Measurements from ENCODE around the gene CASP7. TPM values are rescaled to one million over a fixed set of nuclear protein-coding genes. Genes with fewer than 3 reads are reported as not detected.

Gene CASP7
- total and polyA plus RNA-seq, 7 donors, result 4.5 to 24.7 (median 11.9) TPM

GRCh38 chr10:113756940-113757543 is 77.3 kb downstream of the CASP7 start:
- H3K27ac ChIP-seq, result no peak overlapping the region
- intact Hi-C loops (cut with DNase I), result no loop called here
- TF ChIP-seq CTCF (IDR thresholded peaks at IDR 0.05), result no peak
- DNase-seq (no peak), ATAC-seq (no peak)
- 86 to 88% (median 87%) methylated on average over 12 of the region's 12 CpGs for WGBS, 3 donors
- H3K27me3 ChIP-seq (ENCODE audit: insufficient read depth in 3 of 3, low read length in 2 of 3), result no peaks in the 10 kb centered on the region
- H3K36me3 ChIP-seq (ENCODE audit: insufficient read depth in 1 of 2, low read depth in 1 of 2), result no peaks in the 10 kb centered on the region
- no peaks in the 10 kb centered on the region for H3K4me1 ChIP-seq
- H3K4me3 ChIP-seq, result no peak overlapping the region
- no peaks in the 10 kb centered on the region for H3K9me3 ChIP-seq

GRCh38 chr10:113762083-113762482 is 82.4 kb downstream of the CASP7 start:
- WGBS, 3 donors, result 31 to 53% (median 32%) methylated on average over 1 of the region's 1 CpG
- intact Hi-C loops (cut with DNase I), result no loop called here
- no peak for TF ChIP-seq CTCF (IDR thresholded peaks at IDR 0.05)
- ATAC-seq, result no peak
- no peak overlapping the region for H3K27ac ChIP-seq
- no peaks in the 10 kb centered on the region for H3K4me1 ChIP-seq
- H3K36me3 ChIP-seq (ENCODE audit: insufficient read depth in 1 of 2, low read depth in 1 of 2), result no peaks in the 10 kb centered on the region
- DNase-seq, result no peak
- peaks cover 4% of the 10 kb centered on the region for H3K9me3 ChIP-seq
- no peak overlapping the region for H3K4me3 ChIP-seq
- H3K27me3 ChIP-seq (ENCODE audit: insufficient read depth in 3 of 3, low read length in 2 of 3), result no peaks in the 10 kb centered on the region

GRCh38 chr10:113764582-113764981 is 84.9 kb downstream of the CASP7 start:
- WGBS, 3 donors, result 58 to 83% (median 73%) methylated on average over 1 of the region's 1 CpG
- Histone ChIP-seq H3K4me1 (no peaks in the 10 kb centered on the region), H3K9me3 (peaks cover 4% of the 10 kb centered on the region), H3K4me3 (no peak overlapping the region), H3K36me3 (ENCODE audit: insufficient read depth in 1 of 2, low read depth in 1 of 2) (no peaks in the 10 kb centered on the region), H3K27me3 (ENCODE audit: insufficient read depth in 3 of 3, low read length in 2 of 3) (no peaks in the 10 kb centered on the region), H3K27ac (no peak overlapping the region)
- DNase-seq (no peak), ATAC-seq (no peak)
- intact Hi-C loops (cut with DNase I), result no loop called here
- no peak for TF ChIP-seq CTCF (IDR thresholded peaks at IDR 0.05)

GRCh38 chr10:113765910-113766309 is 86.2 kb downstream of the CASP7 start:
- no peak for ATAC-seq
- WGBS, 3 donors, result 23 to 31% (median 28%) methylated on average over 3 of the region's 3 CpGs
- intact Hi-C loops (cut with DNase I), result no loop called here
- DNase-seq, result no peak
- Histone ChIP-seq H3K4me3 (no peak overlapping the region), H3K27me3 (ENCODE audit: insufficient read depth in 3 of 3, low read length in 2 of 3) (no peaks in the 10 kb centered on the region), H3K36me3 (ENCODE audit: insufficient read depth in 1 of 2, low read depth in 1 of 2) (no peaks in the 10 kb centered on the region), H3K4me1 (peaks cover 4% of the 10 kb centered on the region), H3K9me3 (peaks cover 4% of the 10 kb centered on the region), H3K27ac (no peak overlapping the region)
- no peak for TF ChIP-seq CTCF (IDR thresholded peaks at IDR 0.05)

- H3K9me3 ChIP-seq, result peaks cover 4% of the 10 kb centered on the region
- H3K4me3 ChIP-seq, result no peak overlapping the region
- no peak for TF ChIP-seq CTCF (IDR thresholded peaks at IDR 0.05)
- no peak for ATAC-seq
- H3K27ac ChIP-seq, result no peak overlapping the region
- DNase-seq, result no peak
- H3K36me3 ChIP-seq (ENCODE audit: insufficient read depth in 1 of 2, low read depth in 1 of 2), result no peaks in the 10 kb centered on the region
- H3K4me1 ChIP-seq, result peaks cover 4% of the 10 kb centered on the region
- H3K27me3 ChIP-seq (ENCODE audit: insufficient read depth in 3 of 3, low read length in 2 of 3), result peaks cover 0 to 3% (median 0%) of the 10 kb centered on the region in 3 donors
- 76 to 86% (median 79%) methylated on average over 2 of the region's 2 CpGs for WGBS, 3 donors
- intact Hi-C loops (cut with DNase I), result no loop called here
Measured at GRCh38 chr10:113767222-113767621, 87.5 kb downstream of the CASP7 start.
